Activated CD8-positive, alpha-beta memory T cell treated with anti-CD3 and anti-CD28 coated beads, Interleukin-2, amount 50 U/mL, for 1 hour (primary cell): ENCODE data around the gene CCNG2.

ENCODE experiments used
- DNase-seq: peaks from one replicate; pipeline ENCODE4 v3.0.0-alpha.2; 2020; ENCODE audit errors: extremely low read depth

Gene CCNG2

DNA sequence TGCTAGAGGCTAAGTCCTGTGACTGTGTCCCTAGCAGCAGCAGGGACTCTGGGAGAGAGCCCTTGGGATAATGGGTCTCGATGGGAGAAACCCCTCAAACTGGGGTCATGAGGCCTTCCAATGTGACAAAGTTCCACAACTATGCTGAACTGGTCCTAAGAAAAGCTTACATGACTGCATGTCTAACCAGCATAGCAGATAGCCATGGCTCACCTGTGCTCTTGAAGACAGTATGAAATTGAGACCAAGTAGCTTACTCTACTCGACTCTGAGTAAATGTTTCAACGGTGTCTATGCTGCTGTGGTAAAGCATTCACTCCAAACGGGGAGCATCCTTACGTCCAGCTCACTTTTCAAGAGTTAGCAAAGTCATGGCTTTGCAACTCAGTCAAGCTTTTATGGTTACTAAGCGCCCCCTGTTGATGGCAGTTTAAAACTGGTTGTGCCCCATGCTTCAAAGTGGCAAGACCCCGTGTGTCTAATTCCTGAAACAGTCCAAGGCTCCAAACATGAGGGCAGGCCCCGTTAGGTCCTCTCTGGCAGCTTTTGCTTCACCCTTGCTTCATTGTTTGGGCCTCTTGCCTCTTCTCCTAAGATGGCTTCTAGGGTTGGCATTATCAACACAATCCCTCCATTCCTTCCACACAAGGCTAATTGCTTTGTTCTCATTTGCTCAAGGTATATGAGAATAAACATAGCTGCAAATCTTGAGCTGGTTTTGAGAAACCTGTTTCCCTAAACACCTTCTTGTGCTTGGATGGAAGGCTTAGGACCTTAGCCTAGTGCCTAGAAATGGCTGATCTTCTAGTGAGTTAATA lies 46.6 kb downstream of the CCNG2 start:
- peak; percentile 47 for DNase-seq

DNA sequence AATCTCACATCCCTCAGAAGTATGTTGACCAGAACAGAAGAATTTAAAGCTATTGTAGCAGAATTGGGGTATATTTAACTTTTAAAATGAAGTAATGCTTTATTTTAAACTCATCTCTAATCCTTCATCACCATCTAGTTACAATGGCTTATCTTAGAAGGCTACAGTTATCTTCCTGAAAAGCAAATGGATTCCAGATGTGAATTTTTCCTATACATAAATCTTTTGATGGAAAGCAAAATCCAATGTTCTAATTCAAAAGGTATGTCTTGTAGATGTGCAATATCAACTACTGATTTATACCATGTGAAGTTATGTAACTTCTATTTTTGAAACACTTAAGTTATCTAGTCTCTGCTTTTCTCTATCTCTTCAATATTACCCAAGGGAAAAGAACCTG lies 47.6 kb downstream of the CCNG2 start:
- DNase-seq = no peak

- no peak for DNase-seq
Observed at GRCh38 chr4:77209012-77209411, 52.0 kb downstream of the CCNG2 start.

DNA sequence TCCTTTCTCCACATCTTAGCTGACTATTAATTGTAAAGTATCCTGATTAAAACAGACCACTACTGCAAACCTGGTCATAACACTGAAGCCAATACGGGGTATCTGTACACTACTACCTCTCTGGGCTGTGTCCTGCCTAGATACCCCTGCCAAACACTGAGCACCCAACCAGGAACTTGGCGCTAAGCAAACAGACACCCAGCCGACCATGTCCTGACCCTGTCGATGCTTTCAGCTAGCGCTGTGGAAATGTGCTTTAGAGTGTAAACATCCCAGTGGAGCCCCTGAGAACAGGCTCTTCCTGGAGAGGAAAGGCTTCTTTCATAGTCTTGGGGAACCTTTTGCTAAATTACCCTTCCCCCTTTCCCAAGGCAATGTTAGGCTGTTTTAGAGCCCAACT lies 52.9 kb downstream of the CCNG2 start:
- no peak for DNase-seq

DNA sequence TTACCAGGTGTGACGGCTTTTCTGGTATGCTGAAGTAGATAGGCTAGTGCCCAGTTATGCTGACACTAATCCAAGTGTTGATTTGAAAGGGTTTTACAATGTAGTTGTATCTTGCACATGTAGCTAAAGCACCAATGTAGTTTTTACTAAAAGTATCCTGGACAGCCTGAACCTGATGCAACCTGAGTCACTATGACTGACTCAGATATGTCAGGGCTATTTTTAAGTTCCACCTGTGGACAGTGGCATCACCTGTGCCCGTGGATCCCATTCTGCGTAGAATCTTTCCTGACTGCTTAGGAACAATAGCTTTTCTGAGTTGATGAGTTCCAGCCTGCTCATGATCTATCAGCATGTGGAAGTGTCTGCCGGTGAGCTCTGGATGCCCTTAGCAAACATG lies 58.1 kb downstream of the CCNG2 start:
- no peak for DNase-seq

DNA sequence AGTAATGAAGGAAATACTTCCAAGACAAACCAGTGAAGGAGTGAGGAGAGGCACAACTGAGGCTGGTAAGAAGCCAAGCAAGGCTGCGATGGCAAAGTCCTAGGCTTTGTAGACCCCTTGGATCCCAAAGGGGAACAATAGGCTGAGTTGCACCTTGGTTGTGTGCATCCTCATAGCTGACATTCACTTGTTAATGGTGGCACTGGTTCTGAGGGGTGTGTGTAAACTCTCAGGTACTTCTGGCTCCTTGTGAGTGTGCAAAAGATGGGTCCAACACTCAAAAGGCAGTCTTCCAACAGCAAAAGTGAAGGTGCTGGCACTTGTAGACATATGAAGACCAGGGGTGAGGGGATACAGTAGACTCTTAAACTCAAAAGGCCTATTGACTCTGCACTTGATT lies 60.5 kb downstream of the CCNG2 start:
- no peak for DNase-seq

- DNase-seq = no peak
Observed at GRCh38 chr4:77219266-77219665, 62.3 kb downstream of the CCNG2 start.
